Left hindlimb (tissue), 1 donor: ENCODE data around the gene CALML6.
A peak's percentile ranks its signal among the peaks of the same experiment; 100 is the strongest.
"Not testable (repeated sequence)": the region's sequence is repeated elsewhere in the genome, so short reads cannot be mapped to it uniquely, and the experiment has no call there.

Experiments
- DNase-seq: peaks from one replicate; pipeline ENCODE4 v3.0.0-alpha.2; 2018

The CALML6 gene

DNA sequence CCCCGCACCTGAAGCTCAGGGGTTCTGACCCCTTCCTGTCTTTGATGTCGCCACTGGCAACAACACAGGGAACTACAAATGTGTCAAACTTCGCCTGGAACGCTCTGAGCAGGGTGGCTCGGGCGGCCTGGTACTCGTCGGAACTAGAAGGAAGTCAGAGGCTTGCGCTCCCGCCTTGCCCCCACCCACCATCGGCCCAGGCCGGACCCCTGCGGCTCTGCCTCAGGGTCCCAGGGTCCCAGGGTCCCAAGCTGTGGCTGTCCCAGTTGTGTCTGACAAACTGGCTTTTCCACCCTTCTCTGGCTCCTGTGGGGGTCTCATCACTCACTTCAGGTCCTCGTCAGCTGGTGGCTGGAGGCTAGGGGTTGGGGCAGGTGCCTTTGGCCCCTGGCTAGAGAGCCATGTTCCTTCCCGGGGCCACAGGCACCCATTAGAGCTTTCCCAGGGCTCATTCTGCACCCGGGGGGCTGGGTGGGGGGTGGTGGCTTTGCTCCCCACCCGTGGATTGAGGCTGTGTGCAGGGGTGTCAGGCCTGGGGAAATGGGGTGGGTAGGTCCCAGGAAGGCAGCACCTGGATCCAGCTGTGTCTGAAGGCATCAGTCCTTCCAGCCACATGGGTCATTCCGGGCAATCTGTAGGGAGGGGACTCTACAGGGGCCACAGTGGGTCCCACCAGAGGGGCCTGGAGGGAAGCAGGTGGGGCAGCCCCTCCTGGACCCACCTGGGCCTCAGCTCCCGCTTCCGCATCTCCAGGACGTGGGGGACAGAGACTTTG is 12.0 kb downstream of the CALML6 start:
- DNase-seq = peak; percentile 18

DNA sequence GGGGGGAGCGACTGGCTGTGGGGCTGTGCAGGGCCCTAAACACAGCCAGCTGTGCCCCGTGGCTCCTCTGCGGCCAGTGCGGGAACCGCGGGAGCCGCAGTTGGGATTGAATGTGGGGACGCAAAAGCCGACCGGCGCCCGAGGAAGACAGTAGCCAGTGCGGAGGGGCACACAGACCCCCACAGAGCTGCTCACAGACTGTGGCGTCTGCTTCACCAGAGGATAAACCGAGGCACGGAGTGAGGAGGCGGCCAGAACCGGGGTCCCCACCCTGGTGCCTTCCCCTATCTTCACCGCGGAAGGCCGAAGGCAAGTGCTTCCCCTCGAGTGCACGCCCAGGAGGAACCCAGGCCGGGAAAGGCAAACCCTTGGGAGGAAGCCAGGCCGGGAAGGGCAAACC is 12.7 kb downstream of the CALML6 start:
- peak; percentile 23 for DNase-seq

DNA sequence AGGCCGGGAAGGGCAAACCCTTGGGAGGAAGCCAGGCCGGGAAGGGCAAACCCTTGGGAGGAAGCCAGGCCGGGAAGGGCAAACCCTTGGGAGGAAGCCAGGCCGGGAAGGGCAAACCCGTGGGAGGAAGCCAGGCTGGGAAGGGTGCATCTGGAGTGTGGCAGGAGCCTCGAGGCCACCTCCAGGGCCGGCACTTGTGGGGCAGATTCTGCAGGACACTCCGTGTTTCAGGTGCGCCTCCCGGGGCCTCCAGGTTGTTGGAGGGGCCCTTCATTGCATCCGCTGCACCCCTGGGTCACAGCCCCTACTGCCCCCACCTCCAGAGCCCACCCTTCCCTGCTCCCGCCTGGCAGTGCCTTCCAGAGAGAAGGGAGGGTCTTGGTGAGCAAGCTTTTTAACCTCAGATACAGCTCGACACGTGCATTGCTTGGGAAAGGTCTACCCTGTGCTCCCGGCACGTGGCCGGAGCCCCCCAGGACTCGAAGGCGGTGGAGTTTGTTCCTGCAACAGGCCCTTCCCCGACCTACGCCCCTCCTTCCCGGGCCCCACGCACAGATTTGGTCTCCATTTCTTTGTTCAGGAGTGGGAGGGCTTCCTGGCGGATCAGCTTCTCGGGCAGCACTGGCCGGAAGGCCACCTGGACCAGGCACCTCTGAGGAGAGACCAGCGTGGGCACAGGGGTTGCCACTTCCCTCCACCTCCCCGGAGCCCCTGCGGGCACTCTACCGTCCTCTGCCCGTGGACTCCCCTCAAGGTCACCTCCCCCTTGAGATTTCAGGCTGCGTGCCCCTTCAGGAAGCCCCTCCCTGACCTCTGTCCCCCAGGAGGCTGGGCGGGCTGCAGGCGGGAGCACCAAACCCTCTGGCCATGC is 13.4 kb downstream of the CALML6 start:
- DNase-seq = peak; percentile 25

DNA sequence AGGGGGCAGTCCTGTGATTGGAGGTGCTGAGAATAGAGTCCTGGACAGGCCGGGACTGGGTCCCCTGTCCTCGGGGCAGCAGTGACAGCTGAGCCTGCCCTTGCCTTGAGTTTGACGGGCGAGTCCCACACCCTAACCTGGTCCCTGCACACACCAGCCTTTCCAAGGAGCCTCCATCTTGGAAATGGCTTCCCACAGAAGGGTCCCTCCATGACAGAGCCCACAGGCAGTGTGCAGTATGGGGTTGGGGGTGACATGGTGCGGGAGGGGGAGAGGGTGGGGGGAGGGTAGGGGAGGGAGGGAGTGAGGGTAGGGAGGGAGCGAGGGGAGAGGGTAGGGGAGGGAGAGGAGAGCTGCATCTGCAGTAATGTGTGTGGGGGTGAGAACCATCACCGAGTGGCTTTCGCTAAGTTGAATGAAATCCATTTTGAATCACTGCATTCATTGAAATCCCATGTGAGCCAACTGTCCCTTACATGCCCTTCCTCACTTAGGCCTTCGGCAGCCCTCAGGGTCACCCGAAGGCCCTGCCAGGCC is 14.1 kb downstream of the CALML6 start:
- no peak for DNase-seq

DNA sequence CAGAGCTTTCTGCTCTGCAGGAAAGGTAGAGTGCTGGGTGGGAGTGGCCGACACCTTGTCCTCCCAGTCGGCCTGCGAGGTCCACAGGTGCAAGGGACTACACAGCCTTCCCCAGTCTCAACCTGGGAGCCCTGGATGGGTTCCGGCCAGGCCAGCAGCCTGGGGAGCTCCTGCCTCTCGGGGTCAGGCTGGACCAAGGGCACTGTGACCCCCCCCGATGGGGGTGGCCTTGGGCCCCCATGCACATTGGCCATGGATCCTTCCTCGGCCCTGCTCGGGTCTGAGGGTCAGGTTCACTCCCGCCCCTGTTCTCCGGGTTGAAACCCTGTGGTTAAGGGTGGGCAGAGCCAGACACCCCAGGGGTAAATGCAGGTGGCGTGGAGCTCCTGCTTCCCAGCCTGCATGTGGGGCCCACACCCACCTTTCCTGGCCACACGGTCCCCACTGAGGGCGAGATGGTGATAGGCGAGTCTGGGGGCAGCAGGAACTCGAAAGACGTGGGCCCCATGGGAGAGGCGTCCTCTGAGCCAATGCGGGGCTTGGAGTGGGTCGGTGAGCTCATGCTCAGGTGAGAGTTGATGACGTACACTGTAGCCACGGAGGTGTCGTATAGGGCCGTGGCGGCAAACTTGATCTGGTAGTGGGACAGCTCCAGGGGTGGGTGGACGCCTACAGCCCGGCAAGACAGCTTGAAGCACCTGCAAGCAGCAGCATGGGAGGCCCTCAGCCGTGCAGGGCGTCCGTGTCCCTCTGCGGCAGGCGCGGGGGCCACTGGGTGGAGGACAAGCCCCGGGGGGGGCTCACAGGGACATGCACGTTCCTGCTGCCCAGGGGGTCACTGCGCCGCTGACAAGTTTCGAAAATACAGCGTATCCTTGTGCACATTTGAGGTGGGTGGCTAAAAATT is 14.8 kb downstream of the CALML6 start:
- peak; percentile 28 for DNase-seq

DNA sequence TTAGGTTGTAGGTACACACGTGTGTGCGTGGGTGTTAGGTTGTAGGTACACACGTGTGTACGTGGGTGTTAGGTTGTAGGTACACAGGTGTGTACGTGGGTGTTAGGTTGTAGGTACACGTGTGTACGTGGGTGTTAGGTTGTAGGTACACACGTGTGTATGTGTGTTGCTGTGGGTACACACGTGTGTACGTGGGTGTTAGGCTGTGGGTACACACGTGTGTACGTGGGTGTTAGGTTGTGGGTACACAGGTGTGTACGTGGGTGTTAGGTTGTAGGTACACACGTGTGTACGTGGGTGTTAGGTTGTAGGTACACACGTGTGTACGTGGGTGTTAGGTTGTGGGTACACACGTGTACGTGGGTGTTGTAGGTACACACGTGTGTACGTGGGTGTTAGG is 19.8 kb downstream of the CALML6 start:
- not testable (repeated sequence) for DNase-seq

DNA sequence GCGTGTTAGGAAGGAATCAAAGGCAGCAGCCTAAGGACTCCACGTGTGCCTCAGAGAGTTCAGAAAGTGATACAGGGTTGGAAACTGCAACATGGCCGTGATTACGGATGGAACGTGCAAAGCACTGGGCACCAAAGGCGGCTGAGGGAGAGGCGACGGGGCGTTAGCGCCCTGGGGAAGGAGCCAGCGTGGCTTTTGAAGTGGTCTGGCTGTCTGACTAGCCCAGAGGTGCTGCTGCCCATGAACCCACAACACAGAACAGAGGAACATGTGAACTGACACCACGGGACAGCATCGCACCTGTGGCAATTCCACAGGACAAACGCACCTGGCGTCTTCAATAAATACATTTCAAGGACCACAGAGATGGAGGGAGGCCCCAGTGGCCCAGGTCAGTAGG is 22.0 kb downstream of the CALML6 start:
- peak; percentile 15 for DNase-seq

DNA sequence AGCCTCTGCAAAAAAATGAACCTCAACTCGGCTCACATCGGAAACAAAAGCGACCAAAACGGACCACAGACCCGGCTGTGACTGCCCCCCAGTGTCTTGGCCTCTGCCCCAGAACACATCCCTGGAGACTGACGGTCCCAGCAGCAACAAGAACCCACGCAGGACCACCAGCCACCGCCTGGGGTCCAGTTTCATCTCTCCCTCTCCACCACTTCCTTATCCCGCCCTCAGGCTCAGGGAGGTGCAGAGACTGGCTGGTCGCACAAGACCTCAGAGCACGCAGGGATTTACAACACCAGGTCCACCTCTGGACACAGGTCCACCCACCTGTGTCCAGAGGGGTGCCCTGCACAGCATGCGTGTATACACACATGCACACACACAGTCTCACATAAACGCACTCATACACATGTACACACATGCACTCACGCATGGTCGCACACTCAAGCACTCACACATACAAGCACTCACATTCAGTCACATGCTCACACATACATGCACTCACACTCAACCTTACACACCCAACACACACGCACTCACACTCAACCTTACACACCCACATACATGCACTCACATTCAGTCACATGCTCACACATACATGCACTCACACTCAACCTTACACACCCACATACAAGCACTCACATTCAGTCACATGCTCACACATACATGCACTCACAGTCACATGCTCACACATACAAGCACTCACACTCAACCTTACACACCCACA is 22.7 kb downstream of the CALML6 start:
- no peak for DNase-seq

DNA sequence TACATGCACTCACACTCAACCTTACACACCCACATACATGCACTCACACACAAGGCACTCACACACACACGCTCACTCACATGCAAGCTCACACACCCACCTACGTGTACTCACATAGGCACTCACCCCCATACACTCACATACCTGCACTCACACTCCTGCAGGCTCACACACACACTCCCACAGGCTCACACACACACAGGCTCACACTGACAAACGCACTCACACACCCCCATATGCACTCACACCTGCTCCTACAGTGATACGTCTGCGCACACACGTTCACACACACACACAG is 23.2 kb downstream of the CALML6 start:
- no peak for DNase-seq

DNA sequence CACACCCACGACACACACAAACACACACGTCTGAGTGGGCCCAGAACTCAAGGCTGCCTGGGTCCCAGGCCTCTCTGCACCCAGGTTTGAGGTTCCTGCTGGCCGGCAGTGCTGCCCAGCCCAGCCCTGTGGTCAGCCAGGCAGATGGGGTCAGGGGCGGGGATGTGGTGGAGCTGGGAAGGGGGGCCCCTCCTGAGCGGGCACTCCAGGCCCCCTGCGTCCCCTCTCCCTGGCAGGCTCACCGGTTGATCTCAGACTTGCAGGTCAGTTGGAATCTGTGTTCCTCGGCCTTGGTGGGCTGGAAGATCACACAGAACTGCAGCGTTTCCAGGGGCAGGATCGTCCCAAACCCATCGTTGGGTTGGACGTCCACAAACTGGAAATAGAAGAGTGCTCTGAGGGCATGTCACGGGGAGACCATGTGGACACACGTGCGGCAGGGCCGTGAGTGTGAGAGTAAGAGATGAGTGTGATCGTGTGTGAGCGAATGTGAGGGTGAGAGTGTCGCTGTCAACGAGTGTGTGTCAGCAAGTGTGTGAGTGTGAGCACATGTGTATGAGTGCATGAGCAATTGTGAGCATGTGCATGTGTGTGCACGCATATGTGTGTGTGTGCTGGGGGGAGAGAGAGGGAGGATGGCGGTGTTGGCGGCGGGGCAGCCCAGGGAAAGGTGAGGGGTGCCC is 23.7 kb downstream of the CALML6 start:
- no peak for DNase-seq

DNA sequence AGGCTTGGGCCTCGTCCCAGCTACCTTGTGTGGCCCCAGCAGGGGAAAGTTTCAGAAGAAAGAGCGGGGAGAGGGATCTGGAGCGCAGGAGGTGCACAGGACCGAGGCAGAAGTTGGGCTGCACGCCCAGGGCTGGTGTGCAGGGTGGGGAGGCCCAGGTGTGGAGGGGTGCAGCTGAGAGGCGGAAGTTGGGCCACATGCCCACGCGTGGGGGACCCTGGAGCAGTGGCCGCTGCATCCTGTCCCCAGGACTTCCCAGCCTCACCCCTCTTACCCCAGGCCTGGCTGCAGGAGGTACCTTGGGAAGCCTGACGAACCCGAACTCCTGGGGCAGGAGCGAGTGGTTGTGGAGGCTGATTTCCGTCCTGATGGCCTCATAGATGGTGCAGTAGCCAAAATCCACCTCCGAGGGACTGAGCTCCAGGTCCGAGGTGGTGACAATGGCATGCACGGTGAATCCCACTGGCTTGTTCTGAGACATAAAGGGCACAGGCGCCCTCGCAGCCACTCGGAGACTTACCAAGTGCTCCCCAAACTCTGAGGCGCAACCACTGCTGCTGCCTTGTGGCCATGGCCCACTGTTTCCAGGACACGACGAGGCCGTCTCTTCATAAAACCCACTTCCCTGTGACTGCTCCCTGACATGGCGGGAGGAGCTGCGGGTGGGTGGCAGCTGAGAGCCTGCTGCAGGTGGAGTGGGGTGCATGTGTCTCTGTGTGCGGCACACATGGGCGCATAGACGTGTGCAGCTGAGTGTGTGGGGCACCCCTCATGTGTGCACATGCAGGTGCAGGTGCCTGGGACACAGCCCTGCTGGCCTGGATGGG is 24.4 kb downstream of the CALML6 start:
- DNase-seq = no peak

DNA sequence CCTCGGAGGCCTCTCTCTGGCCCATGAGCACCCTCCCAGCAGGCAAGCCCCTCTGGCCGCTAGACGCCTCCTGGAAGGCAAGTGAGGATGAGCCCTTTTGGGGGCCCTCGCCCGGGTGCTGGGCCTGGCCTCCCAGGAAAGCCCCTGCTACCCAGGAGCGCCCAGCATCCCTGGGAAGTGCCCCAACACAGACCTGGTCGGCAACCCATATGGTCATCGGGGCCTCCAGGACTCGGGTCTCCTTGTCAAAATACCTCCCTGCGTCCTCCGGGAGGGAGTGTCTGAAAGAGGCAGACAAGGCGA is 25.0 kb downstream of the CALML6 start:
- DNase-seq = no peak

DNA sequence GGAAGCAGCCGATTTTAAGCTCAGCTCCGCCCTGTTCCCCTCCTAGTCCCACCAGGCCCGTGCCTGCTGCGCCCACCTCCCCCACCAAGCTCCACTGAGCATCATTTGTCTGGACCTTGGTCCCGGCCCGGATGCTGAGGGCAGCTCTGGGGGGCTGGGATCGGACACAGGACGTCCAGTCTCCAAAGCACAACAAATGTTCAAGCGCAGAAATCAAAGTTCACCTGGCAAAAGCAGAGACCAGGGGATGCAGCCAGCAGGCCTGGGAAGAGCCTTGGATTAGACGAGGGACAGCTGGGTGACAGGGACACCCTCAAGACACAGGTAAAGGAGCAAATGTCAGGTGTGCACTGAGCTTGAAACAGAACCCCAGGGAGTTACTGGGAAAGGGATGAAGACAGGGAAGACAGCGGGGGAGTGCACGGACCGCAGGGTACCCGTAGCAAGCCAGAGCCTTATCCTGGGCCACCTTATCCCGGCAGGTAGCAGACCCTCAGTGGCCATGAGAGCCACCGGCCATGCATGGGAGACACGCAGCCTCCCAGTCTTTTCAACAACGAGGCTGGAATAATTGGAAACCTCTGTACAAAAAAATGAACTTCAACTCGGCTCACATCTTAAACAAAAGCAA is 26.3 kb downstream of the CALML6 start:
- DNase-seq = peak; percentile 15

DNA sequence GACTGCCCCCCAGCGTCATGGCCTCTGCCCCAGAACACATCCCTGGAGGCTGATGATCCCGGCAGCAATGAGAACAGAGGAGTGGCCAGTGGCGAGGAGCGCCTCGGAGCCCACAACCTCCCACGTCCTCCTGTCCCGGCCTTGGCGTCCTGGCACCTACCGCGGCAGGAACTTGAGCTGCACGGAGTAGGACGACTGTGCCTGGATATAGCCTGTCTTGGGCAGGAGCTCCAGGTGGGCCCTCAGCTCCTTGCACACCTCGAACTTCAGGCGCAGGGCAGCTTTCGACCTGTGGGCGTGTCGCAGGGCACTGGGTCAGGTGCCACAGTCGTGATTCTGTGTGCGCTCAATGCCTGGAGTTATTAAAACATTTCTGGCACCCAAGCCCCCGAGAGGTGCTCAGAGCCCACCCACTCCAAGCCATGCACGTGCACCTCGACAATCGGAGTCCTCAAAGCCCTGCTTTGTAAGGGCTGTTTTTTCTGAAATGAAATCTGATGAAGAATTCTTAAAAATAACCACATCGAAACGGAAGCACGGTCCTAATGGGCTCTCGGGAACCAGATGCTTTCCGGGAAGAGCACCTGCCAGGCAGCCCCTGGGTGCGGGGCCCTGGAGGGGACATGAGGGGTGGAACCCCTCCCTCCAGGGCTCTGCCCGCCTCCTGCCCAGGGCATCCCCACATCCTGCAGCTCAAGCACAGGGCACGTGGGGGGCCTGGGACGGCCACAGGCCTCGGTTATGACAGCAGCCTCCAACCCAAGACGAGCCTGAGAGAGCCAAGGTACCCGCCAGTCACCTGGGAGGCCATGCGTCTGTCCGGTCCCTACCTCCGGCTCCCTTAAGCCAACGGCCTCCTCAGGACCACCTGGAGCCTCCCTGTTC is 27.1 kb downstream of the CALML6 start:
- peak; percentile 17 for DNase-seq

DNA sequence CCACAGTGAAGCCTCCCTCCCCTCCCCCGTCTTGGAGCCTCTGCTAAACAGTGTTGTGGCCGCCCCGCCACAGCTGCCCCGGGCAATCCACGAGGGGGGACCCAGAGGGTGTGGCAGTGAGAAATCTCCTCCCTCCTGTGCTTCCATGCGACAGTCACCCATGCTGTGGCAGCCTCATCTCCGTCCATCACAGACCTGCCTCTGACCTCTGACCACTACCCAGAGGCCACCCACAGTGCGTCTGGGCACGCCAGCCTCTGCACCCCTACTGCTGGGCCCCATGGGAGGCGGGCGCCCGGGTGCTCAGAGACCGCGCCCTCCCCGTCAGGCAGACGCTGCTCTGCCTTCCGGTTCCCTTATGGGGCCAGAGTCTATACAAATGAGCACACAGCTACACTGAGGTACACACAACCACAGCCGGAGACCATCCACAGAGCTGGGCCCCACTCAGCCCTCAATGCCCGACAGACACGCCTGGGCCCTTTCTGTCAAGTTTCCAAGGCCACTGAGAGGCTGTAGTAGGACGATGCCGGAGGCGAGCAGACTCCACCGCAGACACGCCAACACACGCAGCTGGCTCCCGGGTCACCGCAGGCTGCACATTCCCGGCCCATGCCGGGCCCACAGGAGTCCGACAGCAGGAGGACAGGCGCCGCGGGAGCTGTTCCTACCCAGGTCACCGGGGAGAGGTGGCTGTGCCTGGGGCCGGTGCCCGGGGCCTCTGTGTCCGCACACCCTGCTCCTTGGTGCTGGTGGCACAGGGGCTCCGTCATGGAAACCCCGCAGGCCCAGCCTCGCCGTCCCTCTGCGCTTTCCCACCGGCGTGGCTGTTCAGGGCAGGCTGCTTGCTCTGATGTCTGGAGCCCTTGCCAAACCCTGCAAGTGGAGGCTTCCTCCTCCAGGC is 27.9 kb downstream of the CALML6 start:
- peak; percentile 21 for DNase-seq

DNA sequence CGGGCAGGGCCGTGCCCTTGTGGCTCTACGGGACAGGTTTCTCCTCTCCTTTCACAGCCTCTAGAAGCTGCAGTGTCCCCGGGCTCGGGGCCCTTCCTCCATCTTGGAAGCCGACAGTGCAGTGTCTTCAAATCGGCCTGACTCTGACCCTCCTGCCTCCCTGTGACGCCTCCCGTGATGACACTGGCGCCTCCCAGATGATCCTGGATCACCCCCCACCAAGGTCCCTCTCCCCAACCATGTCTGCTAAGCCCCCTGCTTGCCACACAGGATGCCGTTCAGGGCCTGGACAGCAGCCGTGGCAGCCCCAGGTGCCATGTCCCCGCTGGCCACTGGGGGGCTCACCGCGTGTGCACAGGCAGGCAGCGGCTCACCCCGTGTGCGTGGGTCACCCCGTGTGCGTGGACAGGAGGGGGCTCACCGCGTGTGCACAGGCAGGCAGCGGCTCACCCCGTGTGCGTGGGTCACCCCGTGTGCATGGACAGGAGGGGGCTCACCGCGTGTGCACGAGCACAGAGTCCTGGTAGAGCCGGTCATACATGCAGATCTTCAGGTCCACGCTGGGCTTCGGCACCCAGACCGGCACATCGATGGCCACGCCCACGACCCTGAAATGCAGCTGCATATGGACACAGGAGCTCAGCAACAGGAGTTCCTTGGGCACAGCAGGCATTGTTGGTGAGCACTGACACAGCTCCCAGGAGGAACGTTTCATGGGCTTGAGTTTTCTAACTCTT is 28.9 kb downstream of the CALML6 start:
- DNase-seq = no peak

DNA sequence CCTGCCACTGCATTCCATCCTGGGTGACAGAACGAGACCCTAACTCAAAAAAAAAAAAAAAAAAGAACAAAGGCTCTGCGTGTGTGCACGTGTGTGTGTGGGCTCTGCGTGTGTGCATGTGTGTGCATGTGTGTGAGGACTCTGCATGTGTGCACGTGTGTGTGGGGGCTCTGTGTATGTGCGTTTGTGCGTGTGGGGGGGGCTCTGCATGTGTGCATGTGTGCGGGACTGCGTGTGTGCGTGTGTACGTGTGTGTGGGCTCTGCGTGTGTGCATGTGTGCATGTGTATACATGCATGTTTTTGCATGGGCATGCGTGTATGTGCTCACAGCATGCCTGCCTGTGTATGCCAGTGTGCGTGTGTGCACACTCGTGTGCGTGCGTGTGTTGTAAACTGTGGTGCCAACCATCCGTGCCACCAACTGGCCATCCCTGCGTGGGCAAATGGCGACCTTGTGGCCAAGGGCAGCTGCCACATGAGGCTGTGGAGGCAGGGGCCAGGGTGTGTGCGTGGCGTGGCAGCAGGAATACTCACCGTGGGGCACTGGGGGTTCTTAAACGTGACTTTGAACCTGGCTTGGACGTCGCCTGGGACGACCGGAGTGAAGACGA is 30.8 kb downstream of the CALML6 start:
- peak; percentile 16 for DNase-seq
